GM12892 (cell line): Measurements from ENCODE around the gene ZFYVE28.

Experiments used
- POLR2A ChIP-seq: IDR thresholded peaks from 2 replicates; pipeline ENCODE4 v1.6.1; 2011; ENCODE audit warnings: low read depth, low read length, control low read depth
- POLR2AphosphoS5 ChIP-seq: IDR thresholded peaks from 2 replicates; pipeline ENCODE4 v1.6.1; 2011; ENCODE audit warnings: low read depth, low read length, control low read depth
- TAF1 ChIP-seq: IDR thresholded peaks from 2 replicates; pipeline ENCODE4 v1.6.1; 2011; ENCODE audit warnings: low read depth, mild to moderate bottlenecking, control low read depth, low read length, borderline replicate concordance

DNA sequence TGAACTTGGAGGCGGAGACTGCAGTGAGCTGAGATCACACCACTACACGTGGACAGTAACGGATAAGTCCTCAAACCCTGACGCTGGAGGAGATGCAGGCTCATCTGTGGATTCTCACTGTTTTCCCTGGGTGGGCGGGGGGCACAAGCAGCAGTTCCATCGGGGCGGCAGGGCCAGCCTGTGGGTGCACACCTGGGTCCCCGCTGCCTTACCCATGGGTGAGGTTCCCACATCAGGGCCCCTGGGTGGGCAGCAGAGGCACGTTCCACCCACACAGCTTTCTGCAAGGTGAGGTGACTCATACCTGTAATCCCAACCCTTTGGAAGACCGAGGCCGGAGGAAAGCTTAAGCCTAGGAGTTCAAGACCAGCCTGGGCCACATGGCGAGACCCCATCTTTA, 100.0 kb downstream of the ZFYVE28 start:
- TF ChIP-seq POLR2A (no peak), TAF1 (no peak), POLR2AphosphoS5 (no peak)
